Mesendoderm (in vitro differentiated cells): Measurements from ENCODE around the gene CNTN5.

ENCODE experiments used
- DNase-seq: peaks from one replicate; pipeline ENCODE4 v3.0.0; 2013
- H2AK5ac ChIP-seq: 2 replicates; pipeline ENCODE4 v1.6.1; 2013; ENCODE audit warnings: low read length, inconsistent platforms
- H2BK120ac ChIP-seq: 2 replicates; pipeline ENCODE4 v1.6.1; 2013; ENCODE audit warnings: low read depth, mild to moderate bottlenecking, low read length, moderate library complexity, mixed read lengths
- H2BK15ac ChIP-seq: replicated peaks from 2 replicates; pipeline ENCODE4 v1.6.1; 2013; ENCODE audit warnings: low read depth, mild to moderate bottlenecking, moderate library complexity
- H2BK5ac ChIP-seq: 2 replicates; pipeline ENCODE4 v1.6.1; 2013; ENCODE audit warnings: low read length, inconsistent platforms
- H3K18ac ChIP-seq: 2 replicates; pipeline ENCODE4 v1.6.1; 2013; ENCODE audit warnings: mild to moderate bottlenecking, low read length, mixed read lengths
- H3K23ac ChIP-seq: one replicate; pipeline ENCODE4 v1.6.1; 2013; ENCODE audit warnings: low read length
- H3K27ac ChIP-seq: 2 replicates; pipeline ENCODE4 v1.5.1; 2013; ENCODE audit warnings: low read depth, mild to moderate bottlenecking, inconsistent platforms, low read length, moderate library complexity
- H3K27me3 ChIP-seq: 2 replicates; pipeline ENCODE4 v1.6.1; 2013; ENCODE audit warnings: low read length, control low read depth, mild to moderate bottlenecking, inconsistent platforms; ENCODE audit not compliant: insufficient read depth, poor library complexity
- H3K36me3 ChIP-seq: 2 replicates; pipeline ENCODE4 v1.6.1; 2013; ENCODE audit warnings: low read length, inconsistent platforms; ENCODE audit not compliant: control insufficient read depth, insufficient read depth
- H3K4ac ChIP-seq: one replicate; pipeline ENCODE4 v1.6.1; 2013; ENCODE audit warnings: low read depth, mild to moderate bottlenecking, low read length, moderate library complexity
- H3K4me1 ChIP-seq: 2 replicates; pipeline ENCODE4 v1.6.1; 2013; ENCODE audit warnings: low read depth, low read length, inconsistent platforms; ENCODE audit not compliant: control insufficient read depth
- H3K4me2 ChIP-seq: 2 replicates; pipeline ENCODE4 v1.6.1; 2013; ENCODE audit warnings: low read length
- H3K4me3 ChIP-seq: 2 replicates; pipeline ENCODE4 v1.5.1; 2013; ENCODE audit warnings: mild to moderate bottlenecking, low read length
- H3K56ac ChIP-seq: one replicate; pipeline ENCODE4 v1.6.1; 2013; ENCODE audit warnings: low read length
- H3K79me1 ChIP-seq: 2 replicates; pipeline ENCODE4 v1.6.1; 2013; ENCODE audit warnings: low read length, inconsistent platforms
- H3K79me2 ChIP-seq: 2 replicates; pipeline ENCODE4 v1.6.1; 2013; ENCODE audit warnings: mild to moderate bottlenecking, low read length; ENCODE audit not compliant: control insufficient read depth, insufficient read depth
- H3K9ac ChIP-seq: 2 replicates; pipeline ENCODE4 v1.6.1; 2013; ENCODE audit warnings: low read length, inconsistent platforms
- H4K5ac ChIP-seq: one replicate; pipeline ENCODE4 v1.6.1; 2013; ENCODE audit warnings: low read length
- H4K8ac ChIP-seq: one replicate; pipeline ENCODE4 v1.6.1; 2013; ENCODE audit warnings: low read depth, mild to moderate bottlenecking, control low read depth, low read length, moderate library complexity
- WGBS: extraction: QIAGEN DNeasy Blood & Tissue Kit; methylation state at CpG from one replicate; pipeline ENCODE4 v1.1.7; 2013; ENCODE audit warnings: low lambda C conversion rate, missing lambda C conversion rate; ENCODE audit not compliant: insufficient coverage; ENCODE audit errors: extremely low coverage; 5-methylcytosine and 5-hydroxymethylcytosine counted together

The CNTN5 gene

GRCh38 chr11:99333621-99334020, 312.9 kb downstream of the CNTN5 start:
- Histone ChIP-seq H3K18ac (no peak overlapping the region), H2BK5ac (no peak overlapping the region), H3K27ac (no peak overlapping the region), H3K56ac (no peak overlapping the region), H3K4me1 (no peaks in the 10 kb centered on the region), H4K8ac (no peak overlapping the region), H2AK5ac (no peak overlapping the region), H3K36me3 (no peaks in the 10 kb centered on the region), H3K79me2 (no peaks in the 10 kb centered on the region), H3K9ac (no peak overlapping the region), H3K4ac (no peak overlapping the region), H3K27me3 (no peaks in the 10 kb centered on the region), H2BK15ac (no peak overlapping the region), H3K79me1 (no peaks in the 10 kb centered on the region), H3K4me2 (no peak overlapping the region), H3K23ac (no peak overlapping the region), H3K4me3 (no peak overlapping the region), H2BK120ac (no peak overlapping the region), H4K5ac (no peak overlapping the region)
- WGBS, result no CpG with 5 or more reads among the region's 1 CpG
- DNase-seq, result no peak

- H3K79me1 ChIP-seq, result no peaks in the 10 kb centered on the region
- H3K79me2 ChIP-seq, result no peaks in the 10 kb centered on the region
- H2AK5ac ChIP-seq, result no peak overlapping the region
- DNase-seq, result no peak
- no peak overlapping the region for H3K4me2 ChIP-seq
- H2BK120ac ChIP-seq, result no peak overlapping the region
- H3K18ac ChIP-seq, result no peak overlapping the region
- H3K36me3 ChIP-seq, result no peaks in the 10 kb centered on the region
- no peak overlapping the region for H3K4ac ChIP-seq
- no peak overlapping the region for H3K4me3 ChIP-seq
- no CpG with 5 or more reads among the region's 2 CpGs for WGBS
- H3K56ac ChIP-seq, result no peak overlapping the region
- no peak overlapping the region for H3K27ac ChIP-seq
- H4K8ac ChIP-seq, result no peak overlapping the region
- H3K9ac ChIP-seq, result no peak overlapping the region
- H3K23ac ChIP-seq, result no peak overlapping the region
- no peak overlapping the region for H2BK15ac ChIP-seq
- H3K4me1 ChIP-seq, result no peaks in the 10 kb centered on the region
- H2BK5ac ChIP-seq, result no peak overlapping the region
- no peaks in the 10 kb centered on the region for H3K27me3 ChIP-seq
- H4K5ac ChIP-seq, result no peak overlapping the region
These were observed 322.4 kb downstream of the CNTN5 start for GRCh38 chr11:99343117-99343516.

GRCh38 chr11:99349151-99349673, 328.5 kb downstream of the CNTN5 start:
- H4K5ac ChIP-seq, result no peak overlapping the region
- no peak overlapping the region for H3K18ac ChIP-seq
- H2BK5ac ChIP-seq, result no peak overlapping the region
- no peak overlapping the region for H3K23ac ChIP-seq
- H3K4me2 ChIP-seq, result no peak overlapping the region
- WGBS, result no CpG with 5 or more reads among the region's 5 CpGs
- H3K56ac ChIP-seq, result no peak overlapping the region
- no peak overlapping the region for H2BK120ac ChIP-seq
- H2AK5ac ChIP-seq, result no peak overlapping the region
- H2BK15ac ChIP-seq, result no peak overlapping the region
- no peaks in the 10 kb centered on the region for H3K79me2 ChIP-seq
- H3K4me3 ChIP-seq, result no peak overlapping the region
- DNase-seq, result no peak
- no peaks in the 10 kb centered on the region for H3K36me3 ChIP-seq
- no peak overlapping the region for H3K4ac ChIP-seq
- no peaks in the 10 kb centered on the region for H3K4me1 ChIP-seq
- no peak overlapping the region for H4K8ac ChIP-seq
- no peaks in the 10 kb centered on the region for H3K79me1 ChIP-seq
- H3K27me3 ChIP-seq, result no peaks in the 10 kb centered on the region
- no peak overlapping the region for H3K9ac ChIP-seq
- H3K27ac ChIP-seq, result no peak overlapping the region

GRCh38 chr11:99351624-99352023, 330.9 kb downstream of the CNTN5 start:
- no peaks in the 10 kb centered on the region for H3K79me1 ChIP-seq
- H3K4me1 ChIP-seq, result no peaks in the 10 kb centered on the region
- no peak overlapping the region for H3K27ac ChIP-seq
- no peak overlapping the region for H2BK5ac ChIP-seq
- no peak for DNase-seq
- H2BK15ac ChIP-seq, result no peak overlapping the region
- H4K5ac ChIP-seq, result no peak overlapping the region
- no peaks in the 10 kb centered on the region for H3K27me3 ChIP-seq
- no peaks in the 10 kb centered on the region for H3K36me3 ChIP-seq
- H3K56ac ChIP-seq, result no peak overlapping the region
- H3K18ac ChIP-seq, result no peak overlapping the region
- no peak overlapping the region for H3K4me2 ChIP-seq
- H3K4ac ChIP-seq, result no peak overlapping the region
- no peak overlapping the region for H2AK5ac ChIP-seq
- no peak overlapping the region for H3K9ac ChIP-seq
- H3K4me3 ChIP-seq, result no peak overlapping the region
- no peak overlapping the region for H4K8ac ChIP-seq
- no CpG with 5 or more reads among the region's 1 CpG for WGBS
- no peak overlapping the region for H2BK120ac ChIP-seq
- H3K79me2 ChIP-seq, result no peaks in the 10 kb centered on the region
- H3K23ac ChIP-seq, result no peak overlapping the region

GRCh38 chr11:99352642-99353041, 331.9 kb downstream of the CNTN5 start:
- no peak for DNase-seq
- no peak overlapping the region for H3K4me3 ChIP-seq
- H3K27ac ChIP-seq, result no peak overlapping the region
- H4K5ac ChIP-seq, result no peak overlapping the region
- no peak overlapping the region for H4K8ac ChIP-seq
- H3K4me2 ChIP-seq, result no peak overlapping the region
- H2BK120ac ChIP-seq, result no peak overlapping the region
- H3K36me3 ChIP-seq, result no peaks in the 10 kb centered on the region
- H3K4ac ChIP-seq, result no peak overlapping the region
- no peaks in the 10 kb centered on the region for H3K27me3 ChIP-seq
- H3K23ac ChIP-seq, result no peak overlapping the region
- no peak overlapping the region for H3K56ac ChIP-seq
- no peak overlapping the region for H2BK5ac ChIP-seq
- no peaks in the 10 kb centered on the region for H3K79me2 ChIP-seq
- H2AK5ac ChIP-seq, result no peak overlapping the region
- H3K18ac ChIP-seq, result no peak overlapping the region
- H3K4me1 ChIP-seq, result no peaks in the 10 kb centered on the region
- no CpG with 5 or more reads among the region's 5 CpGs for WGBS
- no peaks in the 10 kb centered on the region for H3K79me1 ChIP-seq
- H2BK15ac ChIP-seq, result no peak overlapping the region
- H3K9ac ChIP-seq, result no peak overlapping the region

GRCh38 chr11:99366546-99366945, 345.8 kb downstream of the CNTN5 start:
- Histone ChIP-seq H3K27me3 (no peaks in the 10 kb centered on the region), H3K79me2 (no peaks in the 10 kb centered on the region), H3K9ac (no peak overlapping the region), H3K18ac (no peak overlapping the region), H3K4me2 (no peak overlapping the region), H2BK5ac (no peak overlapping the region), H2BK15ac (no peak overlapping the region), H4K8ac (no peak overlapping the region), H3K27ac (no peak overlapping the region), H3K56ac (no peak overlapping the region), H3K23ac (no peak overlapping the region), H2BK120ac (no peak overlapping the region), H3K79me1 (no peaks in the 10 kb centered on the region), H3K4me1 (no peaks in the 10 kb centered on the region), H3K4ac (no peak overlapping the region), H4K5ac (no peak overlapping the region), H2AK5ac (no peak overlapping the region), H3K4me3 (no peak overlapping the region), H3K36me3 (no peaks in the 10 kb centered on the region)
- WGBS, result no CpG with 5 or more reads among the region's 7 CpGs
- DNase-seq, result no peak
